ENCODE results near the gene TSFM.

The TSFM gene

DNA sequence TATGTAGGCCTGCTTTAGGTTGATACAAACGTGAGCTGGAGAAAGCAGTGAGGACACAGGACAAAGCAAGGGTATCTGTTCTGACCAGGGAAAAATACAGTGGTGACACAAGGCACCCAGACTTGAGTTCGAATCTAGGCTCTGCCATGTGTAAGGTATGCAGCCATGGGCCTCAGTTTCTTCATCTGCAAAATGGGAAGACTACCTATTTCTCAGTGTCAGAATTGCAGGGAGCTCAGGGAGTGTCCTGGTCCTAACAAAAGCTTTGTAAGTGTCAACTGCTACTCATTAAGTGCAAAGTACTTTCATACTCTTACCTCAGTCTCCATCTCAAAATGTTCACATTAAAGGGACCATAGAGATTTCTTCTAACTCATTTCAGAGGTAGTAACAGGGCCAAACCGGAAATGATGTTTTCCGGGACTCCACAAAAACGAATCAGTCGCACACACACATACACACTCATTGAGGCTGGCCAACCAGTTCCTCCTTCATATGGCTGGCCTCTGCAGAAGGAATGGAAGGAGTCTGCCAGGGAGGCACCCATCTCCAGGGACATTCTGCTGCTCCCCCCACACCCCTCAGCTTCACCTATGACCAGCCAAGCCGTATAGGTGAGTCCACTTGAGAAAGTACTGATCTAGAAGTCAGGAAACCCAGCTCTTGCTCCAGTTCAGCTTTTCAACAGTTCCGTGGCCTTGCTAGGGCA, 56.2 kb downstream of the TSFM start:
- DNase-seq = no peak

DNA sequence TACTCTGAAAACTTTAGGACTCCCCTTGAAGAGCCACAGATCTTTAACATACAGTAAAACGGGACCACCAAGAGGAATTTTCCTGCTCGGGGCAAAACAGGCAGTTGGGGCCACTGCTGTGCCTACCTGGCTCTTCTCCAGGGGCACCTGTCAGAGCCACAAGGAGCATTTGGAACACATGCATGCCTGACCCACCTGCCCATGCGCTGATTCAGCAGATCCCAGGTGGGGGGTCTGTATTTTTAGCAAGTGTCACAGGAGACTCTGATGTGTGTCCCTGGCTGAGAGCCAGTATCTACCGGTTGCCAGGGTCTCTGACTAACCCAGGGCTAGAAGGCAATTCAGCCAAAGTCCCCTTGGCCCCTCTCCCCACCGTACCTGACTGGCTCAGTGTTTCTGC, 57.4 kb downstream of the TSFM start:
- DNase-seq = no peak

DNA sequence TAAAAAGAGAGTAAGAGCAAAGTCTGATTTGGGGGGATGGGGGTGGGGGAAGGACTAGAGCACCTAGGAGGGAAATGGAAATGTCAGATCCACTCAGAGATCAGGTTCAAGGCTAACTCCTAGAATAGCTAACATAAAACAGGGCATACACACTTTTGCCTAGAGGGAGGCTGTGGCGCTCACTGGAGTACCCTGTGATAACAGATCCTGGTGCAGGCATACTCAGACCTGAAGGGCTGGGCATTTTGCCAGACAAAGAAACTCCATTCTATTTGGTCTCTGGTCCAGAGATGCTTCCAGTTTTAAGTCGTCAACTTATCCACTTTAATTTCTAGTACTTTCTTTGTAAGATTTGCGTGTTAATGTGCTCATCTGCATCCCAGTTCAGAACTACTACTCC, 58.1 kb downstream of the TSFM start:
- peak; percentile 43 for DNase-seq

DNA sequence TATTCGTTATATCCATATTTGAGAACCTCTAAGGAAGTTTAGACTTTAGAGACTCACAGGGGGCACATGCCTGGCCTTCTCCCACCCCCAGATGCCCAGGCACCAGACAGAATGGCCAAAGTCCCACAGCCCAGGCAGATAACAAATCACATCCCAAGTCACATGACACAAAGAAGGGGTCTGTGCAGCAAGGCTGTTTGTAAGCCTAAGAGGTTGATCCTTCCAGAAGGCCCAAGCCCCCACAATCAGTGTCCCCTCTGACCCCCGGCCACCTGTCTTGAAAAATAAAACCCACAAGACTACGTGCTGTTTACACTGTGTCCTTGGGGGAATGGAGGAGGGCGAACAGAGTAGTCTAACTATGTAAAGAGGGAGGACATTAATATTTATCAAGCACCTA, 58.9 kb downstream of the TSFM start:
- no peak for DNase-seq

DNA sequence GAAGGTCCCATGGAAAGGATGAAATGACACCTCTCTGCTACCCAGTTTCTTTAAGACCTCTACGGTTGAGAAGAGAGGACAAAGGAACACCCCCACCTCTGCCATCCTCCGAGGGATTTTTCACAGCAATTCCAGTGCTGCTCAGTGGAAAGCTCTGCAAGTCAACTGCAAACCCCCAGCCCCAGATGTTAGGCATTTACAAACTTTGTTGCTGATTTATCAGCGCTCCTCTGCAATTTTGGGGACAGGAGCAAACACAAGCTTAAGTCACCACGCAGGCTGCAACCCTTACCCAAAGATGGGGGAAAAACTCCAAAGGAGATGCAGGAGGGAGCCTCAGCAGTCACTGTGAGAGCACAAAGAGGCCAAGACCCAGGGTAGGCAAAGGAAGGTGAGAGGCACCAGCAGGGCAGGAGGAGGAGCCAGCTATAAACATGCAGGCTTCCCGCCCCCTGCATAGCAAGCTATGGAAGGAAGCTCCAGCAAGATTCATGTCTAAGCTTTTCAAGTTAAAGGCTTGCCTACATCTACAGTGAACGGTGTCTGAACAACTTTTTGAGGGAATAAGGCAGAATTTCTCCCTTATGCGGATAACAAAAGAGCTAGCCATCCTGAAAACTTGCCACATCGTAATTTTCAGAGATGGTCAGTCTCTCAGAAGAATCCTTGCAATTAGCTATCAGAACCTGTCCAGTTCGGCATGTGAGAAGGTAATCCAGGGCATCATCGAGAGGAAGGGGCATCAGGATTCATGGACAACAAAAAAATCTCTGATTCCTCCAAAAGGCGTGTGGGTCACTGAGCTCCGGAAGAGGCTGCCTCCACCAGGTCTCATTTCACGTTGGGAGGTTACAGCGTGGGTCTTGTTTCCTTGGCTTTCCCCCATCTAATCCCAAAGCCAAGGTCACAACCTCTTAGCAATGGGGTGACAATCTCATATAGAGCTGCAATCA, 60.0 kb downstream of the TSFM start:
- no peak for DNase-seq

DNA sequence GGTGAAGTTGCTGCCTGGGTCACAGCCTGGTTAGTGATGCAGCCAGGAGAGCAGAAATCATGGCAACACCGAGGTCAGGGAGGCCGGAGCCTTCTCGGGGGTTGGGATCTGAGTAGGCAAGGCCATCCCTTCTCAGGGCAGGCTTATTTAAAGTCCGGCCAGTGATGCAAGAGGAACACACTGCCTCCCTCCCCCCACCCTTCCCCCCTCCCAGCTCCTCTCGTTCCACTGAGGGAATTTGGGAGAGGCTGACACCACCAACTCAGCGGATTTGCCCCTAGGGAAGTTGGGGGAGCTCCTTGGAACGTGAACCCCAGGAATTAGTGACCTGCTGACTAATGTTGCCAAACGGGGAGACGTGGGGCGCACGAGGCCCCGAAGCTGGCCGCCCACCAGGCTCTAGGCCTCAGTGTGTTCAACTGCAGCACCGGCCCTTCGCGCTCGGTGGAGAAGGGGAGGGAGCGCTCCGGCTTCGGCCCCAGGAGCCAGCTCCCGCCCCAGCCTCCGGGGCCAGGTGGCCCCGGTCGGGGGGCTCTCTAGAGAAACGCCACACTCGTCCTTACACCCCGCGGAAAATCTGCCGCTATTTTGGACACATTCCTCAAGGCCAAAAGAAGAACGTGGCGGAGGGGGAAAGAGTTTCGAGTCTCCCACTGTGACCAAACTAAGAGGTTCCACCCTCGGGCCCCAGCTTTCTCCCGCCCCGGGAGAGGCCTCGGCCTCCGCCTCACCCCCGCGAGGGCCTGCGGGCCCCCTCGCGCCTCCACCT, 62.3 kb downstream of the TSFM start:
- DNase-seq = no peak

DNA sequence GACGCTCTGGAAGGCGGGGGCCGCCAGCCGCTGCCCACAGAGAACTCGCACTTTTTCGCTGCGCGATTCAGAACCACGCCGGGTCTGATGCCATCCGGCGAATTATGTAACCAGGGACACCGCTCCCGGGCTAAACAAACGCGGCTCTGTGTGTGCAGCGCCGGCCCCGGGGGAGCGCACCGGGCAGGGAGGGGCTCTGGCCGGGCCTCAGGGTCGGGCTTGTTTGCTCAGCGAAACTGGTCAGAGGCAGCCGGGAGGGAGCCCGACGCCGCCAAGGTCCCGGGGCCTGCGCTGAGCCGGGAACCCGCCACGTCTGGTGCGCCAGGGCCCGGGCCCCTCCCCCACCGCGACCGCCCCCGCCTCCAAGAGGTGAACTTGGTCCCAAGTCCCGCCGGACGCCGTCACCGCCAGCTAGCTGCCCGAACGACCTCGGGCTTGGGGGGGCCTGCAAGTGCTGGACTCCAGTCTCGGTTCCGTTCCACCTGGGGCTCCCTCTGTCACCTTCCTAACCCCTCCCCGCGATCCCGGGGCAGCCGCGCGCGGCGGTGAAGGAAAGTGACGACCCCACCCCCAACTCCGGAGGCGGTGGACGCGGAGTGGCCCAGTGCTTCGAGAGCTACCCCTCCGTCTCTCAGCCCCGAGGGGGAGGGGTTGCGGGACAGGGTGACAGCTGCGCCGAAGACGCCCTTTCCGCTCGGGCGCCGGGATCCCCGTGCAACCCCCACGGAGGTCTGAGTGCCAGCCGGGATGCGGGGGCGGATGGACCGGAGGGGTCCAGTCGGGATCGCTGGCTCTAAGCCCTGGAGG, 63.1 kb downstream of the TSFM start:
- DNase-seq = peak; percentile 23

DNA sequence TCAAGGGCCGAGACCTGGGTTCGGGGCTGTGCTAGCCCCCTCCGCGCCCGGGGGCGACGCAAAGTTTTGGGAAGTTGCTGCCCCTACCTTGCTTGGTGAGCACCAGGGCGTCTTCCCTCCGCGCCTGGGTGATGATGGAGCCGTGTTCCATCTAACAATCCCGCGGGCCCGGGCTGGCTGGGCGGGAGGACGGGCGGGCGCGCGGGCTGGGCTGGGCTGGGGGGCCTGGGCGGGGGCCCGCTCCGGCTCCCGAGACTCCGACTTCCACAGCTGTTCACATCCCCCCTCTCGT, 63.6 kb downstream of the TSFM start:
- DNase-seq = no peak

DNA sequence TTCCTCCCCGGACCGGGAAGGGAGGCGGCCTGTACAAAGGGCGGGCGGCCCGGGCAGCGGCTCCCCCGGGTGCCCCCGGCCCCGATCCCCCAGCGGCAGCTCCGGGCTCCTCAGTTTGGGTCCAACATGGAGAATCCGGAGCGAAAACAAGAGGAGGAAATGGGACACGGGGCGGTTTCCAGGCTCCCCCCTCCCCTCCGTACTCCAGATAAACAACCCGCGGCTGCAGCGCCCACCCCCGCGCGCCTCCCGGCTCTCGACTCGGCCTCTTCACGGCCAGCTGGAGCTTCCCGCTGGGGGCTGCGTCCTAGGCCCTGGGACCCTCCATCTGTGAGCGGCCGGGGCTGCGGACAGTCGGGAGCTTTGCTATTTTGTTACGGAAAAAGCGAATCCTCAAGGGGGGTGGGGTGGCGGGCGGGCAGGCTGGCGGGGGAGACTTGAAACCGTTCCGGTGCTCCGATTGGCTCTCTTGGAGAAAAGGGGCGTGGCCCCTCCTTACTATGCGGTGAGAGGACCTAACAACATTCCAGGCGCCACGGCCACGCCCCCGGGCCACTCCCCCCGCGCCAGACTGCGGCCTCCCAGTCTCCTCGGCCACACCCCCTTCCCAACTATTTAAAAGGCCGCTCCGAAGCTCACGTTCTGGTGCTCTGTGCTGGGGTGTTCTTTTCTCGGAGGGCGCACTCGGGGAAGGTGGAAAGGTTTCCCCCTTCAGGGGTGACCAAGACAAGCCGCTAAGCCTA, 64.2 kb downstream of the TSFM start, which contains the start of gene CTDSP2:
Gene CTDSP2, minus strand, starts transcription at position 153 of the 743 bp plus-strand sequence. CDS start 294 bp downstream, outside the sequence.
- peak; percentile 87 for DNase-seq
